Thyroid gland (tissue), 4 donors: Measurements from ENCODE around the gene COL20A1.

Experiments
- CTCF ChIP-seq, 6 experiments: fragments of 200-600 bp in 3 of 6; fragments of 450-650 bp in 3 of 6; sonication (generic) in 3 of 6; IDR thresholded peaks; one replicate each; pipeline ENCODE4 v1.5.1; 2016 to 2019; ENCODE audit warnings: antibody characterized with exemption in 6 of 6, mild to moderate bottlenecking in 2 of 6, inconsistent platforms in 1 of 6, moderate library complexity in 1 of 6
- POLR2A ChIP-seq, 2 donors: fragments of 450-650 bp; IDR thresholded peaks; one replicate each; pipeline ENCODE4 v1.6.1; 2017; ENCODE audit warnings: antibody characterized with exemption in 2 of 2, mild to moderate bottlenecking in 2 of 2, moderate library complexity in 1 of 2

GRCh38 chr20:63335711-63336110 lies 42.7 kb downstream of the COL20A1 start:
- TF ChIP-seq CTCF (IDR thresholded peaks at IDR 0.05) (no peak), POLR2A (IDR thresholded peaks at IDR 0.05) (no peak)
